ENCODE measurements around the gene CMKLR1.

CMKLR1 gene

GRCh38 chr12:108315486-108316105 is 23.5 kb downstream of the CMKLR1 start:
- DNase-seq = no peak
- peaks cover 38% of the 10 kb centered on the region for H3K4me1 Mint-ChIP-seq
- TF ChIP-seq CTCF (IDR thresholded peaks at IDR 0.05) = no peak
- H3K9me3 Mint-ChIP-seq = no peaks in the 10 kb centered on the region
- no peak overlapping the region for H3K27ac Mint-ChIP-seq
- H3K4me3 Mint-ChIP-seq = no peak overlapping the region
- H3K36me3 Mint-ChIP-seq (ENCODE audit: low read depth) = no peaks in the 10 kb centered on the region
- peaks cover 2% of the 10 kb centered on the region for H3K27me3 Mint-ChIP-seq (ENCODE audit: low read depth, poor library complexity)

- H3K4me3 Mint-ChIP-seq = no peak overlapping the region
- H3K36me3 Mint-ChIP-seq (ENCODE audit: low read depth) = no peaks in the 10 kb centered on the region
- H3K27me3 Mint-ChIP-seq (ENCODE audit: low read depth, poor library complexity) = peaks cover 2% of the 10 kb centered on the region
- no peaks in the 10 kb centered on the region for H3K9me3 Mint-ChIP-seq
- TF ChIP-seq CTCF (IDR thresholded peaks at IDR 0.05) = no peak
- peaks cover 47% of the 10 kb centered on the region for H3K4me1 Mint-ChIP-seq
- no peak for DNase-seq
- H3K27ac Mint-ChIP-seq = peak overlapping the region; percentile 92
Measured at GRCh38 chr12:108313606-108314351, 25.3 kb downstream of the CMKLR1 start.

- H3K4me1 Mint-ChIP-seq = peaks cover 53% of the 10 kb centered on the region
- H3K36me3 Mint-ChIP-seq (ENCODE audit: low read depth) = no peaks in the 10 kb centered on the region
- peaks cover 2% of the 10 kb centered on the region for H3K27me3 Mint-ChIP-seq (ENCODE audit: low read depth, poor library complexity)
- TF ChIP-seq CTCF (IDR thresholded peaks at IDR 0.05) = no peak
- peak overlapping the region; percentile 92 for H3K27ac Mint-ChIP-seq
- no peak for DNase-seq
- H3K4me3 Mint-ChIP-seq = no peak overlapping the region
- no peaks in the 10 kb centered on the region for H3K9me3 Mint-ChIP-seq
Measured at GRCh38 chr12:108313241-108313605, 25.9 kb downstream of the CMKLR1 start.

- no peaks in the 10 kb centered on the region for H3K9me3 Mint-ChIP-seq
- TF ChIP-seq CTCF (IDR thresholded peaks at IDR 0.05) = no peak
- H3K4me3 Mint-ChIP-seq = no peak overlapping the region
- peak overlapping the region; percentile 92 for H3K27ac Mint-ChIP-seq
- peaks cover 2% of the 10 kb centered on the region for H3K27me3 Mint-ChIP-seq (ENCODE audit: low read depth, poor library complexity)
- no peaks in the 10 kb centered on the region for H3K36me3 Mint-ChIP-seq (ENCODE audit: low read depth)
- H3K4me1 Mint-ChIP-seq = peaks cover 55% of the 10 kb centered on the region
- DNase-seq = no peak
Measured at GRCh38 chr12:108312693-108313189, 26.4 kb downstream of the CMKLR1 start.

GRCh38 chr12:108312073-108312659 is 26.9 kb downstream of the CMKLR1 start:
- Mint-ChIP-seq H3K9me3 (no peaks in the 10 kb centered on the region), H3K27ac (no peak overlapping the region), H3K4me1 (peaks cover 55% of the 10 kb centered on the region), H3K4me3 (no peak overlapping the region), H3K36me3 (ENCODE audit: low read depth) (no peaks in the 10 kb centered on the region), H3K27me3 (ENCODE audit: low read depth, poor library complexity) (peaks cover 2% of the 10 kb centered on the region)
- no peak for DNase-seq
- no peak for TF ChIP-seq CTCF (IDR thresholded peaks at IDR 0.05)
